ENCODE measurements around the gene FMN1.

Gene FMN1

GRCh38 chr15:32986147-32986546 is 208.4 kb downstream of the FMN1 start:
- TF ChIP-seq CTCF (IDR thresholded peaks at IDR 0.05; ENCODE audit: low read depth, low read length, missing control alignments): no peak
- in situ Hi-C loops (cut with HindIII; ENCODE audit: low sequenced_read_pairs): no loop called here

GRCh38 chr15:32983679-32984078 is 210.8 kb downstream of the FMN1 start:
- H3K4me3 ChIP-seq (ENCODE audit: low read depth, low read length): no peak overlapping the region
- in situ Hi-C loops (cut with HindIII; ENCODE audit: low sequenced_read_pairs): no loop called here
- no peak for DNase-seq (ENCODE audit: low read depth)
- TF ChIP-seq CTCF (IDR thresholded peaks at IDR 0.05; ENCODE audit: low read depth, low read length, missing control alignments): no peak

More at GRCh38 chr15:32986147-32986546, 208.4 kb downstream of the FMN1 start:
- DNase-seq (ENCODE audit: low read depth): no peak
- no peak overlapping the region for H3K4me3 ChIP-seq (ENCODE audit: low read depth, low read length)

GRCh38 chr15:32982001-32982400 is 212.5 kb downstream of the FMN1 start:
- no peak overlapping the region for H3K4me3 ChIP-seq (ENCODE audit: low read depth, low read length)
- no peak for DNase-seq (ENCODE audit: low read depth)
- no peak for TF ChIP-seq CTCF (IDR thresholded peaks at IDR 0.05; ENCODE audit: low read depth, low read length, missing control alignments)
- in situ Hi-C loops (cut with HindIII; ENCODE audit: low sequenced_read_pairs): no loop called here

GRCh38 chr15:32981536-32981935 is 213.0 kb downstream of the FMN1 start:
- no peak for TF ChIP-seq CTCF (IDR thresholded peaks at IDR 0.05; ENCODE audit: low read depth, low read length, missing control alignments)
- no peak for DNase-seq (ENCODE audit: low read depth)
- in situ Hi-C loops (cut with HindIII; ENCODE audit: low sequenced_read_pairs): no loop called here
- no peak overlapping the region for H3K4me3 ChIP-seq (ENCODE audit: low read depth, low read length)

- in situ Hi-C loops (cut with HindIII; ENCODE audit: low sequenced_read_pairs): loop anchor here (5.0 kb wide), 3 partner anchors 67 to 317 kb away; no protein-coding TSS in a partner anchor
- peak; percentile 82 for DNase-seq (ENCODE audit: low read depth)
- no peak overlapping the region for H3K4me3 ChIP-seq (ENCODE audit: low read depth, low read length)
- no peak for TF ChIP-seq CTCF (IDR thresholded peaks at IDR 0.05; ENCODE audit: low read depth, low read length, missing control alignments)
Measured at GRCh38 chr15:32979710-32980109, 214.8 kb downstream of the FMN1 start.

GRCh38 chr15:32977506-32977905 is 217.0 kb downstream of the FMN1 start:
- no peak for DNase-seq (ENCODE audit: low read depth)
- H3K4me3 ChIP-seq (ENCODE audit: low read depth, low read length): no peak overlapping the region
- no peak for TF ChIP-seq CTCF (IDR thresholded peaks at IDR 0.05; ENCODE audit: low read depth, low read length, missing control alignments)
- in situ Hi-C loops (cut with HindIII; ENCODE audit: low sequenced_read_pairs): loop anchor here (5.0 kb wide), 3 partner anchors 65 to 315 kb away; no protein-coding TSS in a partner anchor

All from astrocyte of the cerebellum (primary cell).